ENCODE data around the gene TAS2R60. TPM values are rescaled to one million over a fixed set of nuclear protein-coding genes. Genes with fewer than 3 reads are reported as not detected.
"Not testable (repeated sequence)": the region's sequence is repeated elsewhere in the genome, so short reads cannot be mapped to it uniquely, and the experiment has no call there.

The TAS2R60 gene
- total RNA-seq, 1 donor from 2014 or later: not detected

DNA sequence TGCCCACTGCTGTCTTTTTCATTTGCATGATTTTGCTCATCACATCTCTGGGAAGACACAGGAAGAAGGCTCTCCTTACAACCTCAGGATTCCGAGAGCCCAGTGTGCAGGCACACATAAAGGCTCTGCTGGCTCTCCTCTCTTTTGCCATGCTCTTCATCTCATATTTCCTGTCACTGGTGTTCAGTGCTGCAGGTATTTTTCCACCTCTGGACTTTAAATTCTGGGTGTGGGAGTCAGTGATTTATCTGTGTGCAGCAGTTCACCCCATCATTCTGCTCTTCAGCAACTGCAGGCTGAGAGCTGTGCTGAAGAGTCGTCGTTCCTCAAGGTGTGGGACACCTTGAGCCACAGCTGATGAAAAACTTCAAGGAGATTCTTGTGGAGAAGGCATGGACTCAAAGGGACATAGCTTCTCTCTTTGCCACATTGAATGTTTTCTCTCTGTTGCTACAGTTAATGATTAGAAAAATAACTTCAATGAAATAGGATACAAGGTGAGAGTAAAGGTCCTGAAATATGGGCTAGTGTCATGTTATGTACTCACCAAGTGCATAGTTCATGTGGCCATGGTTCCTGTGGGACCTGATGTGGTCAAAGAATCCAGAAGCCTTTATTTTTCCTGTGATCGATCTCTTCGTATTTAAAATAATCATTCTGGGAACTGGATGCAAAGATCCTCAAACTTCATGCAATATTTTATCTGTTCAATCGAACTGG, 970 bp downstream of the TAS2R60 start:
- DNase-seq: no peak

DNA sequence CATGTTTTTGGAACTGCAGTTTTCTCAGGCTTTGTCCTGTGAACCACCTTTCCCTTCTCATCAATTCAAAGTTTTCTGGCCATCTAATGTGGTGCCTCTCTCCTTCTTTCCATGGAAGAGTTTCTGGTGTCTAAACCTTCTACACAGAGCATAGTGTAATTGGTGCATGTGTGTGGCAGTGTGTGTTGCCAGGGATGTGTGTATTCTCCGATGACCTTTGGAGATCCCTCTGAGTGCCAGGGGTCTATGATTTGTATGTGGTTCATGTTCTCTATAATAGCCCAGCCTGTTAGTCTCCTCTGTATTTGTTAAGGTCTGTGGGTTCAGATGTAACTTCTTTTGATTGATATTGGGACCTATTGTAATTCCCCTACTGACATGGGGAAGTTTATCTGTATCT, 1.5 kb downstream of the TAS2R60 start:
- DNase-seq: no peak

DNA sequence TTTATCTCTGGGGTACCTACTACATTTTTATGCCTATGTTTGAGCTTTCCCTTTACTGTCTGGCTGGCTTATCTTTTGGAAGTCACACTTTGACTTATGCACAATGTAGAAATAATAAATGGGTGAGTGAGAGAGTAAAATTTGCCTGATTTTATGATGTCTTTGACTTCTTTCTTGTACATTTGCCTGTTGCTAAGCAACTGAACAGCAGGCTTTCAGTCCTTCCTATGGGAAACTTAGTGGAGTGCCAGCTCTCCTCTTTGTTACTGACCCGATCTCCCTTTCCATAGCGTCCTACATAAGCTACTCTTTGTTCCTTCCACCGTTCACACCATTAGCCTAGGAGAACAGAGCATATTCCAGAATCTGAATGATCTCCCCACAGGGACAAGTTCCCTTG, 4.2 kb downstream of the TAS2R60 start:
- no peak for DNase-seq

DNA sequence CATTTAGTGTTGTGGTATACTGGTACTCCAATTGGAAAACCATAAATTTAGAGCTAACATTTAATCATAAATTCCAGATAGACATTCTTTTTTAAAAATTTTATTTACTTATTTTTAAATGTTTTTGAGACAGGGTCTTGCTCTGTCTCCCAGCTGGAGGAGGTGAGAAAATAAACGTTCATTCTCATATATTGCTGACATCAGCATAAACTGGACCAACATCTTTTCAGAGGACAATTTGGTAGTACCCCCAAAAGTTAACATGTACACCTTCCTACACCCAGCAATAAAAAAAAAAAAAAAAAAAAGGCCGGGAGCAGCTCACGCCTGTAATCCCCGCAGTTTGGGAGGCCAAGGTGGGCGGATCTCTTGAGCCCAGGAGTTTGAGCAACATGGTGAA, 5.2 kb downstream of the TAS2R60 start:
- DNase-seq: no peak

DNA sequence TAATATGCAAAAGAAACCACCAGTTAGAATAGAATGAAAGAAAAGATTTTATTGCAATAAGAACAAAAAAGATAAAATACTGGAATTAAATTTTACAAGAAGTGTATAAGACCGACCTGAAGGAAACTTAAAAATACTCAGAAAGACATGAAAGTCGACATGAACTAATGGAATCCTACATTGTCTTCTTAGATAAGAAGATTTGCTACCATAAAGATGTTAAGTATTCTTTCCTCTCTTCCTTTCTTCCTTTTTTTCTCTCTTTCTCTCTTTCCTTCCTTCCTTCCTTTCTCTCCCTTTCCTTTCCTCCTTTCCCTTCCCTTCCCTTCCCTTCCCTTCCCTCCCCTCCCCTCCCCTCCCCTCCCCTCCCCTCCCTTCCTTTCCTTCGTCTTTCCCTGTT, 6.5 kb downstream of the TAS2R60 start:
- no peak for DNase-seq

DNA sequence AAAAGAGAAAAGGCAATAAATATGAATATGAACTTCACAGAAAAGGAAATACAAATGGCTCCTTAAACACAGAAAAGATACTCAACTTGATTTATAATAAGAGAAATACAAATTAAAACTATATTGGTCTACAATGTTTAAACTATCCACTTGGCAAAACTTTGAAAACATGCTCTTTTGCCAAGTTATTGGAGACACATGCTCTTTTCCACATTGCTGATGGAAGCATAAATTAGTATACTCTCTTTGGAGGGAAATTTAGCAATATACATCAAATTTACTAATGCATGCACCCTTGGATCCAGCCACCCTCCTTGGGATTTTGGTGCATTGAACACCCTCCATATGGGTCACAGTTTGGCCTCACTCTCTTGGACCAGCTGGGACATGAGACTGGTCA, 7.9 kb downstream of the TAS2R60 start:
- no peak for DNase-seq

DNA sequence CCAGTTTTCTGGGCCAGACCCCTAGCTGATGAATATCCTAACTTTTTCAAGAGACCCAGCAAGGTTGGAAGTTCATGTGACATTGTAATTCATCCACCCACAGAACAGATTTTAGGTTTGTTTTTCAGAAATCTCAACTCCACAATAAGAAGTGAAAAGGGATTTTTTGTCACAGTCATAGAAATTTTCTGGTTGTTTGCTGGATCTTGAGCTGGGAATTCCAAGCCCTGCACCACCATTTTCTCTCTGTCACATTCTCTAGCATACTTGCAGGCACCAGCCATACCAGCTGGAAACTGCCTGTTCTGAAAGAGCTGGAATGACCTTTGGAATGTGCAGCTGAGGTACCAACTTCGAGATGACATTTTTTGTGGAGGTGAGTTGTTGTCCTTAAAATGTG, 8.5 kb downstream of the TAS2R60 start:
- DNase-seq: no peak

DNA sequence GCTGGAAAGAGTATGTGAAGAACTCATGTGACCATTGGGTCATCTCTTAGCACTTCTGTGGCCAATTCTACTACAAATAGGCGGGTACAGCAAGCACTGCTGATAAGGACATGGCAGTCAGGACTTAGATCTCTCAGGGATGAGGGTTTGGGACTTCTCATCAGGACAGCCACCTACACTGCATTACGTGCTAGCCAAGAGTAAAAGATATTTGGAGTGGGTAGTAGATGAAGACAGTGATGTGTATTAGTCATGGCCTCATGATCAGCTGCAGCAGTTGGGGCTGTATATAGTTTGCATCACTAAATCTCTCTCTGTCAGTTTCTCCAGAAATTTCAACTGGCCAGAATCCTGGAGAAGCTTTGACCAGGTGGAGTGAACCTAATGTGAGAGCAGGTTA, 9.2 kb downstream of the TAS2R60 start:
- DNase-seq: no peak

DNA sequence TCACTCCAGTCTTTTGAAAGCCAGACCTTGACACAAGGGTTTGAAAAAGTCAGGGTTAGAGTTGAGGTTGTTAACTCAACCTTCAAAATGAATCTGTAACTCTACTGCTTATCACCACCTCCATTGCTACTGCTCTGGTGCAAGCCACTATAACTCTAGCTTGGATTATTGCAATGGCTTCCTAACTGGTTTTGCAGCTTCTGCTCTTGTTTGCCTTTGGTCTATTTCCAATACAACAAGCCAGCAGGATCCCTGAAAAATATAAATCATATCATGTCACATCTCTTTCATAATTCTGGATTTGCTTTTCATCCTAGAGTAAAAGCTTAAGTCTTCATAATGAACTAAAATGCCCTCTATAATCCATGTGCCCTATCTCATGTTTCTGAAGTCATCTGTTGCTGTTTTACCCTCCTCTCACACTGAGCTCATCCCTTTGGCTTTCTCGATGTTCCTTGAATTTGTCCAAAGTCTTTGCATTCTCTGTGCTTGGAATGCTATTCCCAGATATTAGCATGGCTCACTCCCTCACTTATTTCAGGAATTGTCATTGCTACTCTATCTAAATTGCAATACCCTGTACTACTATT, 10.9 kb downstream of the TAS2R60 start:
- DNase-seq: no peak

DNA sequence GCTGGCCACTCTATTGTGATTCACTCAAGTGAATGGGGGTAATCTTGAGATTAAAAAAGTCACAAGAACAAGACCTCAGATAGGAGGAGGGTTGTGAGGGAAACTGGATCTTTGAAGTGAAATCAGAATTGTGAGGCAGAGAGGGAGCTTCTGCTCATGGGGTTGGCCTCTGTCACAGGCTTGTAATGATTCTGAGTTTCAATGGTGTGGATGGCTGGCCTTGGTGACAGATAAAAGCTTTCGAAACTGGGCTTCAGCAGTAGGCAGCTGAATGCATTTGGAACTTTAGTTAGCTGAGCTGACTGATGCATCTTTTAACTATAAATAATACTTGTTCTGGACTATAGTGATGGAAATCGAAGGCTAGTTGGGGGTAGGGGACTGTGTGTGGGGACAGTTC, 12.2 kb downstream of the TAS2R60 start:
- DNase-seq: no peak

DNA sequence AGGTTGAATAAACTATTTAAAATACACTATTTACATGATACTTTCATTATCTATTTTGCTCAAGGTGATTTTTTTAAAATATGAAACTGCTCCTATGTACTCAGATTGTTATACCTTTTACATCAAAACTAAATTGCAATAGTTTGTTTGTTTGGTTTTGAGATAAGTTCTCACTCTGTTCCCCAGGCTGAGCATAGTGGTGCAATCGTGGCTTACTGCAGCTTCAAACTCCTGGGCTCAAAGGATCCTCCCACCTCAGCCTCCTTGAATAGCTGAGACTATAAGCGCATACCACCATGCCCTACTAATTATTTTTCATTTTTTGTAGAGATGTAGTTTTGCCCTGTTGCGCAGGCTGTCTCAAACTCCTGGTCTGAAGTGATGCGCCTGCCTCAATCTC, 12.7 kb downstream of the TAS2R60 start:
- DNase-seq: no peak

DNA sequence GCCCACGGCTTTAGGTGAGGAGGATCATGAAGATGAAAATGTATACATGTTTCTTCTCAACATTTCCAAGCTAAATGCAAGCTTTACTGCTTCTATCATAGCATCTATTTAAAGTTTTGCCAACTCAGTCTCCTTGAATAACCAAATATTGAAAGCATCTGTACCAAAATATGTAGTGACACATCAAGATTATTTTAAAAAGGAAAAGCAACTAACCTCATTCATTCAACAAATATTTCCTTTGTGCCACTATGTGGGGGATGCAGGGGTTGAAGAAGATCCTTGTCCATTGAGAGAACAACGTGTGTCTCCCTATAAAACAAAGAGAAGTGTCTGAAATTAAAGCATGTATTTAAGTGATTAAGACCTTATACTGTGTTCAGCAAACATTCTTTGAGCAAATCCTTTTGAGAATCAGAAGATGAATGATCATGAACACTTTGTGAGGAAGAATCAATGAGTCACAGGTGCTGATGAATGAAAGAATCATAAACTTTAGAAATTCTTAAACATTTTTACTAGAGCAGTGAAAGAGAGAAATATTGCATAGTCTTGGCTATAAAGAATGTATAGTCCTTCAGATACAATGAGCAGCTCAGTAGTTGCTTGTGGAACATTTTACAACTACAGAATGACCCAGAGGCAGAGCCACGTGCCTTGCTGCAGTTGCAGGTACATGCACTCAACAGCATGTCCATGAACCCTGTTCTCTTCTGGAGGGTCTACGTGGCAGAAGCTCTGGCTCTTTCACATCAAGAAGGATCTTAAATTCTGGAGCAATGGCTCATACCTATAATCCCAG, 13.9 kb downstream of the TAS2R60 start:
- DNase-seq: no peak

DNA sequence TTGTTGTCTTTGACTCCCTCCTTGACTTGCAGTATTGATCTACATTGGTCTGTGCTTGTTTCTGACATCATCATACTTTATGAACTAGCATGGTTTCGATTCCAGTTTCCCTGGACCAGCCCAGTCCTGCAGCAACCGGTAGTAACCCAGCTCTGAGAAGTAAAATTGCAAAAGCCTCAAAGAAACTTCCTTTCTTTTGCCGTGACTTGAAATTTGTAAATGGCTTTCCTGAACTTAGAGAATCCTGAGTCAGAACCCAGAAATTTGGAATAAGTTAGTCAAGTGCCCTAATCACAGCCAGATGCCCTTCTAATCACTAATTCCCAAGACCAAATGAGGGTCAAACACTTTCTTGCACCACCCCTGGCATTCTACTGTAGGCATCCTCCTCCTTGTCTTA, 15.0 kb downstream of the TAS2R60 start:
- DNase-seq: no peak

DNA sequence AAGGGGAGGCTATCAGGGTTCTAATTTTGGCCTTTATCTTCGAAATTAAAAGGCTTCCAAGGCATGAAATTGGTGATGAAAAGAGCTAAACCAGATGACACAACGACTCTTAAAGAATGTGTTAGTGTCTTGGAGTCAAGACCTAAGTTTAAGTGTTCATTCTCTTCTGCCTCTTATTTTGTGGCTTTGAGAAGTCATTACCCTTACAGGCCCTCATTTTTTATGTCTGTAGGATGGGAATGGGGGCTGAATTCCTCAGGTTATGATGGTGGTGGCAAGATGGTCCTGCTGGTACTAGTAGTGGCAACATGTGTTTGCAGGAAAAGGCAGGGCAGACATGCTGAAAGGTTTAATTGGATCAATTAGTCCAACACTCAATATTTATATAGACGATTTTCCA, 15.4 kb downstream of the TAS2R60 start:
- no peak for DNase-seq

DNA sequence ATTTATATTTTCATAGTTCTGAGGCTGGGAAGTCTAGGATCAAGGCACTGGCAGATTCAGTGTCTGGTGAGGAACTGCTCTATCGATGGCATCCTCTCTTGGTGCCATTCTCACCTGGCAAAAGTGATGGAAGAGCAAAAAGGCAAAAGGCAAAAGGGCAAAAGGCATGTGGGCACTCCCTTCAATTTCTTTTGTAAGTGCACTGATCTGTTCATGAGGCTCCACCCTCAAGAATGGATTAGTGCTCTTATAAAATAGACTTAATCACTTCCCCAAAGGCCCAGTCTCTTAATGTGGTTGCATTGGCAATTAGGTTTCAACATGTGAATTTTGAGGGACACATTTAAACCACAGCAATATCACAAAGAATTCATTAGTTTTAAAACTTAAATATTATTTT, 16.1 kb downstream of the TAS2R60 start:
- no peak for DNase-seq

DNA sequence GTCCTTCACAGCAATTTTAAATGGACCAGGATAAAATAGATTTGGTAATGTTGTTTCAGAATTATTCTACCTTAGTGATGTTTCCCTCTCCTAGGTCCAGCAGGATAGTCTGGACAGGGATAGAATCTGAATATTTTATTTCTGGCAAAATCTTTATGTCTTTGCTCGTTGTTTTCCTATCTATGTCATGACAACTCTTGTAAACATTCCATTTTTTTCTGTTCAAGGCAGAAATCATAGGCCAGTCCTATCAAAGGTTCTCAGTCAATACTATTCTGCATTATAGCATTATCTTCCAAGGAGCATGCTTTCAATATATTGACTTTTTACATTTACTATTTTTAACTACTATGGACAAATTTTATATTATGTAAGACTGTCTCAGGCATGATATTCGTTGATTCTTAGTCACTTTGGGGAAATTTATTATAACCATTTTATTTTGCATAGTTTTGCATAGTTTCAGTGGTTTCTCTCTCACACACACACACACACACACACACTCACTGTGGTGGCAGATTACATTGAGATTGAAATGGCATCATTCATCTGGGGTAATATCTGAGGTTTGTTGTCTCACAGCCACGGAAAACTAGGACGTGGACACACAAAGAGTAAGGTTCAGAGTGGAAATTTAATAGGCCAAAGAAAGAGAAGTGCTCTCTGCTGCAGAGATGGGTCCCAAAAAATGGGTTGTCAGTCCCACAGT, 17.2 kb downstream of the TAS2R60 start:
- no peak for DNase-seq

DNA sequence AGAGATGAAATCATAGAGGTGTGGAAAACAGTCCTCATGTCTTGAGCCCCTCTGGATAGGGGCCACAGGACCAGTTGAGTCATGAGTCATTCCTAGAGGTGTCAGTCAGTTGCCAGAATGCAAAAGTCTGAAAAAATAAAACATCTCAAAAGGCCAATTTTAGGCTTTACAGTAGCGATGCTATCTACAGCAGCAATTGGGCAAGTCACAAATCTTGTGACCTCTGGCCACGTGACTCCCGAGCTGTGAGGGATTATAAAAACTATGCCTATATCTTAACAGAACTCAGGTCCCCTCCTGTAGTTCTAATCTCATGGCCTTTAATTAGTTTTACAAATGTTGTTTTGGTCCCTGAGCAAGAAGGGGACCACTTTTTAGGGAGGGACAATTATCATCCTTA, 18.8 kb downstream of the TAS2R60 start:
- no peak for DNase-seq

DNA sequence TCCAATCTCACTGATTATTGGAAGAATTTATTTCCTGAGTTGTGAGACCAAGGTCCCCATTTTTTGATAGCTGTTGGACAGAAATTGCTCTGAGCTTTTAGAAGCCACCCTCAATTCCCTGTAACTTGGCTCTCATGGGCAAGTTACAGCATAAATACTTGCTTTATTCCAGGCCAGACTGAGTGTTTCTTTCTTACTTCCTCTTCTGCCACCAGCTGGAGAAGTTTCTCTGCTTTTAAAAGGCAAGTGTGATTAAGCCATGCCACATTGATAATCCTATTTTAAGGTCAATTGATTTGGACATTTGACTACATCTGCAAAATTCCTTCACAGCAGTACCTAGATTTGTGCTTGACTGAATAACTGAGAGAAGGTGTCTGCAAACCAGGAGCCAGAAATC, 20.3 kb downstream of the TAS2R60 start:
- DNase-seq: no peak

DNA sequence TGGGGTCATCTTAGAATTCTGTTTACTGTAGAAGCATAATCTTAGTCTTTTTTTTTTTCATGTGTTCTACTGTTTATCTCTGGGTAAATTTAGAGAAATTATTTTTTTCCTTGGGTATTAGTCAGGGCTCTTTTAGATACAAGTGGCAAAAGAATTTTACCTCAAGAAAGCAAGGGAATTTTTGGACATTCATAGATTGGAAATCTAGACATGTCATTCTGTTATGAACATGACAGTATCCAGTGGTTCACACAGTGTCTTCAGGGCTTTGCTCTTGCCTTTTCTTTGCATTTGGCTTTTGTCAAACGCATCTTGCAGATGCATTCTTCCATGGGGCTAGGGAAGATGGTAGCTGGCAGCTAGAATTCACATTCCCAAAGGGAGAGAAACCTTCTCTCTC, 20.7 kb downstream of the TAS2R60 start:
- no peak for DNase-seq

DNA sequence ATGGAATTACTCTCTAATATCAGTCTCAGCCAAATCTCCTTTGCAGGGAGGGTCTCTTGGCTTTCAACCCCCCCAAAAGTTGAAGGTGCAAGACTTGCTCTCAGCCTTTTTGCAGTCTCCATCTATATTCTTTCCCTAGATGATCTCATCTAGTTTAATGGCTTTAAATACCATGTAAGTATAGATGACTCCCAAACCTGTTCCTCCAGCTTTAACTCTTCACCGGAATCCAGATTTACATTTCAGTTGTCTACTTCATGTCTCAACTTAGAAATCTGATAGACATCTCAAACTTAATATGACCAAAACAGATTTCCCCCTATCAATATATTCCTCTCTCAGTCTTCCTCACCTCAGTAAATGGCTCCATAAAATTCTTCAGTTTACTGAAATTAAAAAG, 24.5 kb downstream of the TAS2R60 start:
- no peak for DNase-seq

DNA sequence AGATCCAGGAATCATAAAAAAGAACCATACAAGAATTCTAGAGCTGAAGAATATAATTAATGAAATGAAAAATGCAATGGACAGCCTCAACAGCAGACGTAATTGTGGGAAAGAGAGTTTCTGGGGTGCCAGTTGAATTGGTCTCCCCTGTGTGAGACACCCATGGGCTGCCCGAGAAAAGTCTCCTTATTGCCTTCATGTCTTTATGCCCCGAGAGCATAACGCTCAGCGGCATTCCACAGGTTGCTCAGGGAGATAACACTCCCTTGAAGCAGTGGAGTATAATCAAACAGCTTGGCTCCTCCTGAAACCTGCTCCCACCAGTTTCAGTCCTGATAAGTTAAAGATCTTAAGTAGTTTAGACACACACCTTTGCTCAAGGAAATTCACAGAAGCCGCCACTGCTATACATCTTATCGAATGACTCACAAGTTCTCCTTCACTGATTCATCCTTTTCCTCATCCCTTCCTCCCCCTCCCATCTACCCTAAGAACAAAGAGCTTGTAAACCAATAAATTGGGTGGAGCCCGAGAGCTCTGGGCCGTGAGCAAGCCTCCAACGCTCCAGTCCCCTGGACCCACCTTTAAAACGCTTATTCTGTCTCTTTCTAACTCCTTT, 28.9 kb downstream of the TAS2R60 start:
- DNase-seq: not testable (repeated sequence)

DNA sequence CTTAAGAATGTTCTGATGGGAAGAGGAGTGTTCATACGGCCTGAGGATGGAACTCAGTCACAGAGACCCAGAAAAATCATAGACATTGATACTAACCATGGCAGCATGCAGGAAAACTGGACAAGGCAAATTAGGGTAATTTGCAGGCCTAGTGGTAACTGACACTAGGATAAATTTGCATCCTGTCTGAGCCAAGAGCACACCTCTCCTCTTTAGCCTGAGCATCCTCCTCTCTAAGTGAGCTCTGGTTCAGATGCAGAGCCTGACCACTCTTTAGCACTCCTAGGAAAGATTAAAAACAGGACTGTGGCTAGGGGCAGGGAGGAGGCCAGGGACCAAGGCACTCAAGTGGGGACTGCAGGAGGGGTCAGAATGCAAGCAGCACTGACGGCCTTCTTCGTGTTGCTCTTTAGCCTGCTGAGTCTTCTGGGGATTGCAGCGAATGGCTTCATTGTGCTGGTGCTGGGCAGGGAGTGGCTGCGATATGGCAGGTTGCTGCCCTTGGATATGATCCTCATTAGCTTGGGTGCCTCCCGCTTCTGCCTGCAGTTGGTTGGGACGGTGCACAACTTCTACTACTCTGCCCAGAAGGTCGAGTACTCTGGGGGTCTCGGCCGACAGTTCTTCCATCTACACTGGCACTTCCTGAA, 34.4 kb downstream of the TAS2R60 start, which contains the start of gene TAS2R41:
Gene TAS2R41 (plus strand): TSS at position 373 of the 650 bp plus-strand sequence. CDS start 0 bp downstream, at position 373.
- no peak for DNase-seq

All from skin of body (tissue), 2 donors.